Neural cell (in vitro differentiated cells): ENCODE measurements around the gene SMIM35.

ENCODE experiments used
- REST ChIP-seq: IDR thresholded peaks from 2 replicates; pipeline ENCODE4 v1.6.1; 2012; ENCODE audit warnings: borderline replicate concordance
- TAF1 ChIP-seq: IDR thresholded peaks from 2 replicates; pipeline ENCODE4 v1.6.1; 2012; ENCODE audit warnings: low read depth

- TF ChIP-seq REST (no peak), TAF1 (no peak)
Measured at GRCh38 chr11:118065384-118065783, 21.4 kb downstream of the SMIM35 start.
